Endothelial cell of umbilical vein (primary cell): ENCODE results near the gene MALT1. TPM values are rescaled to one million over a fixed set of nuclear protein-coding genes. Genes with fewer than 3 reads are reported as not detected.

Experiments
- BruUV-seq: library from RNA; stranded (reverse); fragments of 400-500 nt; replicated peaks from 2 replicates; lab custom pipeline; 2021; lab: Mats Ljungman, UMichigan
- CTCF ChIA-PET: fragments of 300-600, 350-600 bp; sonication (Branson Sonifier 250); formaldehyde crosslinking; loops from one replicate; lab custom pipeline; 2021; ENCODE audit warnings: antibody characterized with exemption, inconsistent platforms; lab: Charles Lee
- POLR2A ChIA-PET: fragments of 300-600, 350-600 bp; sonication (Branson Sonifier 250); formaldehyde crosslinking; loops from one replicate; lab custom pipeline; 2021; ENCODE audit warnings: antibody characterized with exemption, inconsistent platforms; lab: Charles Lee
- DNase-seq: peaks from one replicate; pipeline ENCODE4 v3.0.0-alpha.2; 2011; ENCODE audit warnings: low read depth, low spot score
- FAIRE-seq: peaks from 2 replicates; lab custom pipeline; 2011; peaks lifted over from hg19 to GRCh38; lab: Jason Lieb, UNC
- H2AFZ ChIP-seq: 2 replicates; pipeline ENCODE4 v1.6.0; 2012; ENCODE audit warnings: low read depth, low read length, control low read depth, inconsistent platforms
- H3K27ac ChIP-seq: 2 replicates; pipeline ENCODE4 v1.5.1; 2011; ENCODE audit warnings: low read depth, mild to moderate bottlenecking, control low read depth, low read length, moderate library complexity; ENCODE audit not compliant: insufficient read depth
- H3K27me3 ChIP-seq, 2 experiments: 2 replicates each; pipeline versions ENCODE4 v1.6.0 to v1.6.1; 2011; ENCODE audit warnings: low read length in 2 of 2, mixed read lengths in 1 of 2; ENCODE audit not compliant: control insufficient read depth in 2 of 2, insufficient read depth in 2 of 2
- H3K36me3 ChIP-seq, 2 experiments: 2 replicates in 1 of 2; 3 replicates in 1 of 2; pipeline ENCODE4 v1.5.1; 2011; ENCODE audit warnings: low read length in 2 of 2, mild to moderate bottlenecking in 1 of 2, moderate library complexity in 1 of 2; ENCODE audit not compliant: control insufficient read depth in 2 of 2, insufficient read depth in 2 of 2; ENCODE audit errors: extremely low read depth in 1 of 2
- H3K4me1 ChIP-seq: 3 replicates; pipeline ENCODE4 v1.5.1; 2011; ENCODE audit warnings: mild to moderate bottlenecking, low read length; ENCODE audit not compliant: control insufficient read depth, insufficient read depth; ENCODE audit errors: extremely low read depth
- H3K4me2 ChIP-seq: 2 replicates; pipeline ENCODE4 v1.6.1; 2011; ENCODE audit warnings: low read length, control low read depth, mixed read lengths; ENCODE audit not compliant: insufficient read depth
- H3K4me3 ChIP-seq, 3 experiments: fragments of 200-600 bp in 1 of 3; sonication (generic), shearing (Covaris generic) in 1 of 3; replicated peaks in 1 of 3; 2 replicates each; pipeline ENCODE4 v1.5.1; 2011 to 2016; ENCODE audit warnings: control low read depth in 3 of 3, low read length in 3 of 3, mild to moderate bottlenecking in 2 of 3, inconsistent platforms in 1 of 3, low read depth in 1 of 3, moderate library complexity in 1 of 3; ENCODE audit not compliant: insufficient read depth in 1 of 3
- H3K79me2 ChIP-seq: 2 replicates; pipeline ENCODE4 v1.6.0; 2012; ENCODE audit warnings: low read length, inconsistent platforms; ENCODE audit not compliant: control insufficient read depth, insufficient read depth
- H3K9ac ChIP-seq: replicated peaks from 2 replicates; pipeline ENCODE3; 2011; ENCODE audit warnings: low read length, control low read depth; ENCODE audit not compliant: insufficient read depth; ENCODE audit errors: extremely low read depth
- H3K9me1 ChIP-seq: replicated peaks from 3 replicates; pipeline ENCODE4 v1.6.0; 2011; ENCODE audit warnings: mild to moderate bottlenecking, low read length; ENCODE audit not compliant: control insufficient read depth, insufficient read depth; ENCODE audit errors: extremely low read depth
- H3K9me3 ChIP-seq: replicated peaks from 2 replicates; pipeline ENCODE4 v1.5.1; 2012; ENCODE audit warnings: low read length, inconsistent platforms; ENCODE audit not compliant: control insufficient read depth, insufficient read depth
- H4K20me1 ChIP-seq: replicated peaks from 2 replicates; pipeline ENCODE3; 2011; ENCODE audit warnings: mild to moderate bottlenecking, low read length; ENCODE audit not compliant: control insufficient read depth, insufficient read depth; ENCODE audit errors: extremely low read depth
- EZH2 ChIP-seq: IDR thresholded peaks from 2 replicates; pipeline ENCODE4 v1.6.1; 2012; ENCODE audit warnings: borderline replicate concordance, low read depth, mild to moderate bottlenecking, moderate library complexity, low read length, inconsistent platforms; ENCODE audit not compliant: severe bottlenecking
- FOS ChIP-seq: IDR thresholded peaks from 2 replicates; pipeline ENCODE4 v1.6.1; 2011; ENCODE audit warnings: mild to moderate bottlenecking, low read length, moderate library complexity, borderline replicate concordance; ENCODE audit not compliant: insufficient read depth
- GATA2 ChIP-seq: IDR thresholded peaks from 2 replicates; pipeline ENCODE4 v1.7.0; 2011; ENCODE audit warnings: low read depth, mild to moderate bottlenecking, moderate library complexity, mixed read lengths, low read length; ENCODE audit not compliant: insufficient read length, insufficient read depth
- JUN ChIP-seq: IDR thresholded peaks from 2 replicates; pipeline ENCODE4 v1.6.1; 2011; ENCODE audit warnings: borderline replicate concordance, low read depth; ENCODE audit not compliant: insufficient read length, insufficient read depth
- MYC ChIP-seq: IDR thresholded peaks from one replicate; pipeline ENCODE4 v1.6.1; 2011; ENCODE audit warnings: mild to moderate bottlenecking, low read depth, low read length
- POLR2A ChIP-seq: IDR thresholded peaks from 2 replicates; pipeline ENCODE4 v1.6.1; 2012; ENCODE audit warnings: low read depth, mild to moderate bottlenecking, control low read depth, low read length
- POLR2AphosphoS5 ChIP-seq: IDR thresholded peaks from 2 replicates; pipeline ENCODE4 v1.6.1; 2012; ENCODE audit warnings: low read depth, mild to moderate bottlenecking, control low read depth, low read length, moderate library complexity; ENCODE audit not compliant: insufficient read depth
- dilution Hi-C: fragments of 300-500 bp; cut with MboI; formaldehyde crosslinking; loops from one replicate; pipeline ENCODE4 v1.15.0; 2019; ENCODE audit warnings: low sequenced_read_pairs; ENCODE audit not compliant: extremely low pct_ligation_motif_present
- intact Hi-C: fragments of 100-400 bp; cut with micrococcal nuclease; formaldehyde crosslinking; loops from one replicate; pipeline ENCODE4 v1.10.0; 2022
- polyA plus RNA-seq, 4 experiments: library from polyadenylated mRNA; depleted of rRNA in 3 of 4; stranded (reverse) in 3 of 4; unstranded in 1 of 4; fragments of >200 nt; gene quantifications; 2 replicates each; pipeline versions ENCODE4 v1.2.1 to v1.2.3, GENCODE V29; 2011 to 2012; ENCODE audit warnings: missing spikeins in 1 of 4
- total RNA-seq: library from RNA; stranded (reverse); gene quantifications from 2 replicates; pipeline ENCODE4 v1.2.3, GENCODE V29; 2021
- TF ChIP-seq, protein P1 (sequence below): IDR thresholded peaks from 2 replicates; pipeline ENCODE4 v1.6.1; 2011; ENCODE audit not compliant: insufficient read depth, insufficient read length
- TF ChIP-seq, protein P2 (sequence below), 2 donors: IDR thresholded peaks; 1 replicate in 1 of 2; 2 replicates in 1 of 2; pipeline ENCODE4 v1.5.1; 2011; ENCODE audit warnings: low read length in 2 of 2, mild to moderate bottlenecking in 2 of 2, moderate library complexity in 2 of 2, control low read depth in 1 of 2, inconsistent platforms in 1 of 2, low read depth in 1 of 2; ENCODE audit not compliant: insufficient read depth in 1 of 2; ENCODE audit errors: extremely low read depth in 1 of 2

The MALT1 gene
- total and polyA plus RNA-seq, 2 donors (not counting 3 experiments of a cell fraction or from before 2014, with no cell fraction given): 2.8 to 5.1 TPM

DNA sequence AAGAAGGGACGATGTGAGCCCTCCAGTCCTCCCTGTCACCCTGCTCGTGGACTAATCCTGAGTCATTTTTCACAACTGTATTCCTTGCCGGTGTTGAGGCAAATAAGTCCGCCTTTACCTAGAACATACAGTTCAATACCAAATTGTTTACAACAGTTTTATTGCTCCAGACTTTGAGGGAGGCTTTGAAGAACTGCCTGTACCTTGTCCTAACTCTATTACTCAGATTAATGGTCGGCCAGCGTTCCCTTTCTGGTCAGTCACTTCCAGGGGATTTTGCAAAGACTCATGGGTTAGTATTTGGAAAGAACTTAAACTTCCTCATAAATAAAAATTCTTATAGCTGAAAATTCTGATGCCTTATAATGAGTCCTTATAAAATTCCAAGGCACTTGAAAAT, 108.3 kb downstream of the MALT1 start:
- CTCF ChIA-PET: interaction anchor here (25.4 kb wide), 1 partner anchor 286 kb away, joined by 994 read pairs; no protein-coding TSS in a partner anchor
- no peaks in the 10 kb centered on the region for H3K36me3 ChIP-seq
- no peaks in the 10 kb centered on the region for H4K20me1 ChIP-seq
- H3K9me3 ChIP-seq: no peaks in the 10 kb centered on the region
- no peak overlapping the region for H2AFZ ChIP-seq
- no peaks in the 10 kb centered on the region for H3K9me1 ChIP-seq
- H3K4me2 ChIP-seq: no peak overlapping the region
- POLR2A ChIA-PET: no interaction called here
- BruUV-seq: no TSS peak
- DNase-seq: no peak
- FAIRE-seq: no peak
- no peaks in the 10 kb centered on the region for H3K79me2 ChIP-seq
- H3K4me1 ChIP-seq: peaks cover 4% of the 10 kb centered on the region
- H3K27me3 ChIP-seq: no peaks in the 10 kb centered on the region
- intact Hi-C loops (no loop called here), dilution Hi-C loops (loop anchor here (25.0 kb wide), 1 partner anchor 283 kb away; no protein-coding TSS in a partner anchor)
- no peak for TF ChIP-seq POLR2AphosphoS5
- no peak for TF ChIP-seq EZH2
- TF ChIP-seq, protein P1, sequence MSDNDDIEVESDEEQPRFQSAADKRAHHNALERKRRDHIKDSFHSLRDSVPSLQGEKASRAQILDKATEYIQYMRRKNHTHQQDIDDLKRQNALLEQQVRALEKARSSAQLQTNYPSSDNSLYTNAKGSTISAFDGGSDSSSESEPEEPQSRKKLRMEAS: no peak
- TF ChIP-seq FOS: no peak
- TF ChIP-seq JUN: no peak
- no peak for TF ChIP-seq GATA2
- no peak for TF ChIP-seq MYC
- TF ChIP-seq, protein P2, sequence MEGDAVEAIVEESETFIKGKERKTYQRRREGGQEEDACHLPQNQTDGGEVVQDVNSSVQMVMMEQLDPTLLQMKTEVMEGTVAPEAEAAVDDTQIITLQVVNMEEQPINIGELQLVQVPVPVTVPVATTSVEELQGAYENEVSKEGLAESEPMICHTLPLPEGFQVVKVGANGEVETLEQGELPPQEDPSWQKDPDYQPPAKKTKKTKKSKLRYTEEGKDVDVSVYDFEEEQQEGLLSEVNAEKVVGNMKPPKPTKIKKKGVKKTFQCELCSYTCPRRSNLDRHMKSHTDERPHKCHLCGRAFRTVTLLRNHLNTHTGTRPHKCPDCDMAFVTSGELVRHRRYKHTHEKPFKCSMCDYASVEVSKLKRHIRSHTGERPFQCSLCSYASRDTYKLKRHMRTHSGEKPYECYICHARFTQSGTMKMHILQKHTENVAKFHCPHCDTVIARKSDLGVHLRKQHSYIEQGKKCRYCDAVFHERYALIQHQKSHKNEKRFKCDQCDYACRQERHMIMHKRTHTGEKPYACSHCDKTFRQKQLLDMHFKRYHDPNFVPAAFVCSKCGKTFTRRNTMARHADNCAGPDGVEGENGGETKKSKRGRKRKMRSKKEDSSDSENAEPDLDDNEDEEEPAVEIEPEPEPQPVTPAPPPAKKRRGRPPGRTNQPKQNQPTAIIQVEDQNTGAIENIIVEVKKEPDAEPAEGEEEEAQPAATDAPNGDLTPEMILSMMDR (IDR thresholded peaks at IDR 0.05; ENCODE audit: extremely low read depth in 1 of 2, insufficient read depth in 1 of 2, low read depth in 1 of 2, low read length in 2 of 2): no peak
- no peak for TF ChIP-seq POLR2A
- no peak overlapping the region for H3K4me3 ChIP-seq
- H3K9ac ChIP-seq: no peak overlapping the region
- H3K27ac ChIP-seq: no peak overlapping the region
